Neuron (in vitro differentiated cells): Measurements from ENCODE around the gene HOMER1.
"Not testable (repeated sequence)": the region's sequence is repeated elsewhere in the genome, so short reads cannot be mapped to it uniquely, and the experiment has no call there.

ENCODE experiments used
- H2AFZ ChIP-seq: one replicate; pipeline ENCODE4 v1.6.1; 2013; ENCODE audit warnings: low read depth, mild to moderate bottlenecking, inconsistent platforms, low read length, moderate library complexity
- H3K27me3 ChIP-seq: one replicate; pipeline ENCODE4 v1.6.1; 2013; ENCODE audit warnings: low read length; ENCODE audit not compliant: insufficient read depth
- H3K36me3 ChIP-seq: one replicate; pipeline ENCODE4 v1.6.1; 2013; ENCODE audit warnings: low read length; ENCODE audit not compliant: insufficient read depth
- H3K4me1 ChIP-seq: one replicate; pipeline ENCODE4 v1.6.1; 2013; ENCODE audit warnings: low read length; ENCODE audit not compliant: insufficient read depth
- H3K4me3 ChIP-seq: 2 replicates; pipeline ENCODE4 v1.5.1; 2013; ENCODE audit warnings: mild to moderate bottlenecking, low read length, moderate library complexity
- H3K9me3 ChIP-seq: one replicate; pipeline ENCODE4 v1.6.1; 2013; ENCODE audit warnings: low read length

Gene HOMER1

GRCh38 chr5:79536193-79536906 is 22.4 kb upstream of the HOMER1 start:
- Histone ChIP-seq H3K9me3 (no peaks in the 10 kb centered on the region), H3K4me3 (no peak overlapping the region), H3K36me3 (no peaks in the 10 kb centered on the region), H2AFZ (no peak overlapping the region), H3K4me1 (no peaks in the 10 kb centered on the region), H3K27me3 (peaks cover 2% of the 10 kb centered on the region)

GRCh38 chr5:79535477-79536192 is 21.7 kb upstream of the HOMER1 start:
- H3K4me3 ChIP-seq = no peak overlapping the region

GRCh38 chr5:79529110-79529509 is 15.2 kb upstream of the HOMER1 start:
- Histone ChIP-seq H3K4me1 (no peaks in the 10 kb centered on the region), H3K4me3 (no peak overlapping the region), H2AFZ (no peak overlapping the region), H3K36me3 (no peaks in the 10 kb centered on the region), H3K27me3 (no peaks in the 10 kb centered on the region), H3K9me3 (no peaks in the 10 kb centered on the region)

More at GRCh38 chr5:79535477-79536192, 21.7 kb upstream of the HOMER1 start:
- Histone ChIP-seq H2AFZ (no peak overlapping the region), H3K27me3 (peaks cover 2% of the 10 kb centered on the region), H3K36me3 (no peaks in the 10 kb centered on the region), H3K4me1 (no peaks in the 10 kb centered on the region), H3K9me3 (no peaks in the 10 kb centered on the region)

GRCh38 chr5:79527431-79527830 is 13.5 kb upstream of the HOMER1 start:
- Histone ChIP-seq H3K4me1 (no peaks in the 10 kb centered on the region), H3K36me3 (no peaks in the 10 kb centered on the region), H3K4me3 (no peak overlapping the region), H3K27me3 (no peaks in the 10 kb centered on the region), H3K9me3 (no peaks in the 10 kb centered on the region), H2AFZ (no peak overlapping the region)

- Histone ChIP-seq H3K27me3 (no peaks in the 10 kb centered on the region), H3K4me1 (no peaks in the 10 kb centered on the region), H3K9me3 (no peaks in the 10 kb centered on the region), H3K36me3 (no peaks in the 10 kb centered on the region), H2AFZ (no peak overlapping the region), H3K4me3 (no peak overlapping the region)
Measured at GRCh38 chr5:79526928-79527327, 13.0 kb upstream of the HOMER1 start.

- H3K27me3 ChIP-seq = no peaks in the 10 kb centered on the region
- no peak overlapping the region for H2AFZ ChIP-seq
- no peaks in the 10 kb centered on the region for H3K4me1 ChIP-seq
- no peaks in the 10 kb centered on the region for H3K9me3 ChIP-seq
- H3K36me3 ChIP-seq = no peaks in the 10 kb centered on the region
- no peak overlapping the region for H3K4me3 ChIP-seq
Measured at GRCh38 chr5:79526493-79526892, 12.6 kb upstream of the HOMER1 start.

GRCh38 chr5:79521156-79521555 is 7.2 kb upstream of the HOMER1 start:
- Histone ChIP-seq H3K36me3 (no peaks in the 10 kb centered on the region), H3K4me3 (no peak overlapping the region), H2AFZ (no peak overlapping the region), H3K4me1 (peaks cover 3% of the 10 kb centered on the region), H3K27me3 (peaks cover 4% of the 10 kb centered on the region), H3K9me3 (no peaks in the 10 kb centered on the region)

- Histone ChIP-seq H3K9me3 (no peaks in the 10 kb centered on the region), H3K27me3 (peaks cover 4% of the 10 kb centered on the region), H3K4me1 (peaks cover 3% of the 10 kb centered on the region), H2AFZ (no peak overlapping the region), H3K4me3 (no peak overlapping the region), H3K36me3 (no peaks in the 10 kb centered on the region)
Measured at GRCh38 chr5:79518718-79519117, 4.8 kb upstream of the HOMER1 start.

- Histone ChIP-seq H3K4me3 (no peak overlapping the region), H3K27me3 (peaks cover 4% of the 10 kb centered on the region), H2AFZ (no peak overlapping the region), H3K36me3 (no peaks in the 10 kb centered on the region), H3K4me1 (peaks cover 3% of the 10 kb centered on the region), H3K9me3 (no peaks in the 10 kb centered on the region)
Measured at GRCh38 chr5:79517601-79518000, 3.7 kb upstream of the HOMER1 start.

- Histone ChIP-seq H3K36me3 (no peaks in the 10 kb centered on the region), H3K4me1 (peaks cover 6% of the 10 kb centered on the region), H3K27me3 (peaks cover 4% of the 10 kb centered on the region), H2AFZ (no peak overlapping the region), H3K4me3 (no peak overlapping the region), H3K9me3 (no peaks in the 10 kb centered on the region)
Measured at GRCh38 chr5:79516986-79517385, 3.1 kb upstream of the HOMER1 start.

GRCh38 chr5:79516331-79516730 is 2.4 kb upstream of the HOMER1 start:
- not testable (repeated sequence) for H3K36me3 ChIP-seq, H2AFZ ChIP-seq, H3K9me3 ChIP-seq, H3K4me1 ChIP-seq, H3K4me3 ChIP-seq, H3K27me3 ChIP-seq

GRCh38 chr5:79514391-79515105 is 614 bp upstream of the HOMER1 start:
- no peaks in the 10 kb centered on the region for H3K9me3 ChIP-seq
- H3K27me3 ChIP-seq = peaks cover 4% of the 10 kb centered on the region
- no peaks in the 10 kb centered on the region for H3K36me3 ChIP-seq
- peaks cover 23% of the 10 kb centered on the region for H3K4me1 ChIP-seq
- peak overlapping the region; percentile 77 for H3K4me3 ChIP-seq
- H2AFZ ChIP-seq = peak overlapping the region; percentile 81

- Histone ChIP-seq H3K4me1 (peaks cover 27% of the 10 kb centered on the region), H3K9me3 (no peaks in the 10 kb centered on the region), H3K4me3 (peak overlapping the region; percentile 77), H3K27me3 (peaks cover 2% of the 10 kb centered on the region), H2AFZ (peak overlapping the region; percentile 81), H3K36me3 (no peaks in the 10 kb centered on the region)
Measured at GRCh38 chr5:79513308-79513703, 628 bp downstream of the HOMER1 start.
